Measurements from ENCODE around the gene TC2N.

- TF ChIP-seq POLR2A (IDR thresholded peaks at IDR 0.05) (no peak), CTCF (IDR thresholded peaks at IDR 0.05) (no peak)
Observed at GRCh38 chr14:91743305-91743653, 124.1 kb downstream of the TC2N start.
